NCI-H2081 (cell line): ENCODE data around the gene PIK3CA.
A peak's percentile ranks its signal among the peaks of the same experiment; 100 is the strongest.
"Not testable (repeated sequence)": the region's sequence is repeated elsewhere in the genome, so short reads cannot be mapped to it uniquely, and the experiment has no call there.

Source experiments
- DNase-seq, 2 experiments: peaks; one replicate each; lab custom pipeline; 2025; lab: John Stamatoyannopoulos, UW

The PIK3CA gene

DNA sequence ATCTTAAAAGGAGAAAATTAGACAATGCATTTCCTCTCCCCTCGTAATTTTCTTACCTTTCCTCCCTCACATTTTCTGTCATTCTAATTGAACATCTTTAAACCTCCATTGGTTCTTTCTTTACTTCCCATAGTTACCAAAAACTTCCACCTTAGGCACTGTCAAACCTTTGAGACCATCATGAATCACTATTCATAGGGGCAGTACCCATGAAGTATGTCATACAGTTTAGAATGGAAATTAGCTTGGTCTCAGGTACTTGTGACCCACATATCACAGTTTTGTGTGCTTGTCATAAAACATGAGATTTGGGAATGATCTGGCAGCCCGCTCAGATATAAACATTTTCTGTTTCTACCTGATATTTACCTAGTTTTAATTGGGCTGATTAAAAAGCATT lies 52.6 kb downstream of the PIK3CA start:
- DNase-seq, result no peak

DNA sequence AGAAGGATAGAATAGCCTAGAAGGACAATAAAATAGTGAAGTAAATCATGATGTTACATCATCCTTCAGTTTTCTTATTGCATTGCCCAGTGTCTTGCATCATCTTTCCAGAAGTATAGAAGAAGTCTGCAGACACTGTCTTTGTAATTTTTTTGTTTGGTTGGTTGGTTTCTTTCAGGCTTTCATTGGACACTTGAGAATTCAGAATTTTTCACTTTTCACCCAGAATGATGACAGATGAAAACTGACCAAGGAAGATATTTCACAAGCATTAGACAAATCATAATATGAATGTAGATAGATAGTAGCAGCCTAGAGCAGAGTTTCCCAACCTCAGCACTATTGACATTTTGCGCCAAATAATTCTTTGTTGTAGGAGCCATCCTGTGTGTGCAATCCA lies 67.4 kb downstream of the PIK3CA start:
- not testable (repeated sequence) for DNase-seq

DNA sequence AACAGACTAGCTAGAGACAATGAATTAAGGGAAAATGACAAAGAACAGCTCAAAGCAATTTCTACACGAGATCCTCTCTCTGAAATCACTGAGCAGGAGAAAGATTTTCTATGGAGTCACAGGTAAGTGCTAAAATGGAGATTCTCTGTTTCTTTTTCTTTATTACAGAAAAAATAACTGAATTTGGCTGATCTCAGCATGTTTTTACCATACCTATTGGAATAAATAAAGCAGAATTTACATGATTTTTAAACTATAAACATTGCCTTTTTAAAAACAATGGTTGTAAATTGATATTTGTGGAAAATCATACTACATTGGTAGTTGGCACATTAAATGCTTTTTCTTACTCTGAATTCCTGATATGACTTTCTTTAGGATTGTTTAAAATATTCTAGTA lies 70.1 kb downstream of the PIK3CA start:
- DNase-seq, result not testable (repeated sequence)

DNA sequence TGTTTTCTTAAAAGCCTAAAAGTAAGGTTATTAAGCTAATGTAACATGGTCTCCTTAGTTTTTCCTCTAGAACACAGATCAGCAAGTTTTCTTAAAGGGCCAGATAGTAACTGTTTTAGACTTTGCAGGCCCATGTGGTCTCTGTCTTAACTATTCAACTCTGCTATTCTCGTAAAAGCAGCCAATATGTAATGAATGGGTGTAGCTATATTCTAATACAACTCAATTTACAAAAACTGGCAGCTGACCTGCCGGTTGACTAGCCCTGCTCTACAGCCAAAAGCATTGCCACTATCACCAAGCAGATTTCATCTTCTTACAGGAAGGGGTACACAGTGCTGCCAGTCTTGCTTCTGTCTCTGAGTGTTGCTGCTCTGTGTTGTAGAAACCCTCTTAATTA lies 75.4 kb downstream of the PIK3CA start:
- DNase-seq, result no peak

DNA sequence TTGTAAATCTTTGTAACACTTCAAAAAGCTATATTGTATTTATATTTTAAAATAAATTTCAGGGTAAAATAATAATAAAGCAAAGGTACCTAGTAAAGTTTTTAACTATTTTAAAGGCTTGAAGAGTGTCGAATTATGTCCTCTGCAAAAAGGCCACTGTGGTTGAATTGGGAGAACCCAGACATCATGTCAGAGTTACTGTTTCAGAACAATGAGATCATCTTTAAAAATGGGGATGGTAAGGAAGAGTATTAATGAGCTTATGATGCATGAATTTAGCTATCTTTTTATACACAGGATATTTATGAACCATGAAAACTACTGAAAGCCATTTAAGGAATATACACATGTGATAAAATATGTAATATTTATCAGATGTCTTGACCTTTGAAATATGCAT lies 76.4 kb downstream of the PIK3CA start:
- DNase-seq, result no peak

DNA sequence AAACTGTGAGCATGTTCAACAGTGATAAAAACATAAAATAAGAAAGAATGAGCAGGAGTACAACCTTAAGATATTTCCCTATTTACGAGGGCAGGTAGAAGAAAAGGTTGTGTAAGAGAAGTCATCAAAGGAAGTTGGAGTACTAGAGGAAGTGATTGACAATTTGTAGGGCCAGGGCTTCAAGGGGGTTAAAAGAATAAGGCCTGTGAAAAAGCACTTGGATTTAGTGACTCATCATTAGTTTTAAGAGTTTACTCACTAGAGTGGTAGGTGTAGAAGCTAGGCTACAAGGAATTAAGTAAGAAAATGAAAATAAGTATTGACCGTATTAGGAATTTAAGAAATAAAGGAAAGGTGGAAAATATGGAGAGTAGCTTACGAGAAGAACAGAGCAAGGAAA lies 79.2 kb downstream of the PIK3CA start:
- no peak for DNase-seq

DNA sequence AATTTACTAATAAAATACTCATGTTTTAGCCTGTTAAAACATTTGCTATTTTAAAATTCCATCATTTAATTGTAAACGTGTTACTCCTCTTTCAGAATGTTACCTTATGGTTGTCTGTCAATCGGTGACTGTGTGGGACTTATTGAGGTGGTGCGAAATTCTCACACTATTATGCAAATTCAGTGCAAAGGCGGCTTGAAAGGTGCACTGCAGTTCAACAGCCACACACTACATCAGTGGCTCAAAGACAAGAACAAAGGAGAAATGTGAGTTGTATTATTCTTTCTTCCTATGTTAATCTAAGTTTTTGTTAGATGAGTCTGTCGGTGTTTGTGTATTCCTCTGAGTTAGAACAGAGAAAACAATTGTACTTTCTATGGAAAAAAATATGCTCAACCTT lies 81.0 kb downstream of the PIK3CA start:
- no peak for DNase-seq

DNA sequence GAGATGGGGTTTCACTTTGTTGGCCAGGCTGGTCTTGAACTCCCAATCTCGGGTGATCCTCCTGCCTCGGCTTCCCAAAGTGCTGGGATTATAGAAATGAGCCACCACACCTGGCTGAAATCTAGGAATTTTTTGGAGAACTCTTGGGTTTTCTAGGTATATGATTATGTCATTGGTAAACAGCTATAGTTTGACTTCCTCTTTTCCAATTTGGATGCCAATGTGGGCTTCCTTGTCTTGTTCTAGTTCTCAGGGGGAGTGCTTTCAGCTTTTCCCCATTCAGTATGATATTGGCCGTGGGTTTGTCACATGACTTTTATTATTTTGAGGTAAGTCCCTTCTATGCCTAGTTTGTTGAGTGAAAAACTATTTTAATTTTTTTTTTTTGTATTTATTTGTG lies 84.9 kb downstream of the PIK3CA start:
- DNase-seq, result no peak

DNA sequence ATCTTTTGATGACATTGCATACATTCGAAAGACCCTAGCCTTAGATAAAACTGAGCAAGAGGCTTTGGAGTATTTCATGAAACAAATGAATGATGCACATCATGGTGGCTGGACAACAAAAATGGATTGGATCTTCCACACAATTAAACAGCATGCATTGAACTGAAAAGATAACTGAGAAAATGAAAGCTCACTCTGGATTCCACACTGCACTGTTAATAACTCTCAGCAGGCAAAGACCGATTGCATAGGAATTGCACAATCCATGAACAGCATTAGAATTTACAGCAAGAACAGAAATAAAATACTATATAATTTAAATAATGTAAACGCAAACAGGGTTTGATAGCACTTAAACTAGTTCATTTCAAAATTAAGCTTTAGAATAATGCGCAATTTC lies 86.0 kb downstream of the PIK3CA start:
- DNase-seq, result no peak

DNA sequence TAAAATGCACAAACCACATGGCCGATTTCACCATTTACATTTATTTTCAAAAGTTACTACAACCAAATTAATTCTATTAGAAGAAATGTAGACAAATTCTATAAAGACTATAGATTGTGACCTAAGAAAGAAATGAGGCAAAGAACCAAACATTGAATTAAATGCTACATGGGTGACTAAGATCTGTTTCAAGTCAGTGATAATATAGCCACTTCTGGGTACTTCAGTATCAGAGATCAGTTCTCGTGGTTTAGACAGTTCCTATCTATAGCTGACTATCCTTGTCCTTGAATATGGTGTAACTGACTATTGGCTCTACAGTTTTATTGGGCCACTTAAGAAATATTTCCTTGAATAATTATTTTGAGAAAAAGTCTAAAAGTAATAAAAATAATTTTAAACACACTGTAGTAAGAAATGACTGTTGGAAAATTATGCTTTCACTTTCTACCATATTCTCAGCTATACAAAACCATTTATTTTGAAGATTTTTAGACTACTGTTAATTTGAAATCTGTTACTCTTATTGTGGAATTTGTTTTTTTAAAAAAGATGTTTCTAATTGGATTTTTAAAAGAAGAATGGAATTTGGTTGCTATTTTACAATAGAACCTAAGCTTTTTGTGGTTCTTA lies 88.6 kb downstream of the PIK3CA start:
- DNase-seq, result no peak

DNA sequence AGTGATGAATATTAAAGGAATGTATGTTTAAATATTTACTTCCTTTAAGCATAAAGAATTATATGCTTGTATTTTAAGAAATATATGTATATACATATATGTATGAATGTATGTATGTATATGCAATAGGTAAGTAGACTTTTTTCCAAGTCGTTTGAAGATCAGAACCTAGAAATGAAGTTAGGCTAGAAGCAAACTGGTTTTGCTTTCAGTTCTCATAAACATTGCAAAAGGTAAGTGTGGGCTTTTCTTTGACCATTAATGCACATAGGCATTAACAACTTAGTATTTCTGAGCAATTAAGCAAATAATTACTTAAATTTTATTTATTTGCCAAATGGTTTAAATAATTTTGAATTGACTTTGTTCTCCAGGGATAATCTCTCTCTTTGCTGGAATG lies 92.1 kb downstream of the PIK3CA start:
- not testable (repeated sequence) for DNase-seq

DNA sequence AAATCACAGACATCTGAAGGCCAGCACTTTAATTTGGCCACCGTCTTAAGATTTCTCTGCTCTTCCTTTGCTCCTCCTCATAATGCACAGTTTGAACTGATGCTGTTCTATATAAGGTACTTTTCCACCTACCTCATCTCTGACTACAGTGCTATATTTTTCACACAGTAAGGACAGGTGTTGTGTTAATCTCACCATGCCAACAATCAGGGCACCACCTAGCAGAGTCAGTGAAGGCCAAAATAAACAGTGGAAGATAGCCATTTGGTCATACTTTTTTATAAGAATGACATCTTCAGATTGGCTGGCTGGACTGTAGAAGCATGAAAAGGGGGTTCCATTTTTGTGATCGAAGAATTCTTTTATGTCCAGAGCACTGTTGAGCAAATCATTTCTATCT lies 94.7 kb downstream of the PIK3CA start:
- not testable (repeated sequence) for DNase-seq

DNA sequence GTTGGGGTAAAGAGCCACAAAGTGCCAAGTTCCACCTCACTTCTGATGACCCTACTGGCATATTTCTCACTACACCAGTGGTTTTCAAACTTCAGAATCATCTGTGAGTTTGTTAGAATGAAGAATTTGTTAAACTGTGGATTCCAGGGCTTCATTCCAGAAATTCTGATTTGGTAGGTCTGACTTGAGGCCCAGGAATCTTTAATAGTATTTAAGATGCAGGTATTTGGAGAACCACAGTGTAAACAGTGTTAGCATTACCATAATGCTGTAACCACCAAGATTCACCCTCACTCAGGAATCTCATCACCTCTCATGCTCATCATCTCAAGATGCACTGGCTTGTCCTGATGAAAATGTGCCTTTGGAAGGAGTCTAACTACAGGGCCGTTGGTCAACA lies 96.7 kb downstream of the PIK3CA start:
- DNase-seq, result no peak

DNA sequence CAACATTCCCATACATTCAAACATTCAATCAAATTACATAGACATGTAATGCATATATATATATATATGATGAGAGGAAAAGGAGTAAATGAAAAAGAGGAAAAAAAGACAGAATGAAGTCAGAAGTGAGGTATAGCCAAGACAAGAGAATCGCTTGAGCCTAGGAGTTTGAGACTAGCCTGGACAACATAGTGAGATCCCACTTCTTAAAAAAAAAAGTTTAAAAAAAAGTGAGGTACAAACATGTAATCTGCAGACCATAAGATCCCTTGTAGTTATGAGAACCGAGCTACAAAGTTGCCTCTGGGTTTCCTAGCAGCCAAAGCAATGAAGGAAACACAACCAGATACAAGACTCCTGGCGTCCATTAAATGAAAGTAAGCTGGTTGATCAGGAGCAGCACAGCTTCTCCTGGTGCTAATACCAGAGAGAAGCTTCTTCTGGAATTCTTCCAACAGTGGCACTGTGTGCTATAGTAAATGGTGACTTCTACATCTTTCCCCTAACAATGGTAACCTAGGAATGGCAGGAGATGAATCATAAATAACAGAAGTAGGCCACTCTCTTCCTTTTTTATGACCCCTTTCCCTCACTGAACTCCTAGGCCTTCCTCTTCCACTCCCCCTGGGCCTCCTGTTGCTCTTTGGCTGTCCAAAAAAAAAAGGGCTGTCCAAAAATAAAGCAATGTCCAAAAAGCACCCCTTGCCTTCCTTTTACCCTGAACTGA lies 99.3 kb downstream of the PIK3CA start:
- no peak for DNase-seq

DNA sequence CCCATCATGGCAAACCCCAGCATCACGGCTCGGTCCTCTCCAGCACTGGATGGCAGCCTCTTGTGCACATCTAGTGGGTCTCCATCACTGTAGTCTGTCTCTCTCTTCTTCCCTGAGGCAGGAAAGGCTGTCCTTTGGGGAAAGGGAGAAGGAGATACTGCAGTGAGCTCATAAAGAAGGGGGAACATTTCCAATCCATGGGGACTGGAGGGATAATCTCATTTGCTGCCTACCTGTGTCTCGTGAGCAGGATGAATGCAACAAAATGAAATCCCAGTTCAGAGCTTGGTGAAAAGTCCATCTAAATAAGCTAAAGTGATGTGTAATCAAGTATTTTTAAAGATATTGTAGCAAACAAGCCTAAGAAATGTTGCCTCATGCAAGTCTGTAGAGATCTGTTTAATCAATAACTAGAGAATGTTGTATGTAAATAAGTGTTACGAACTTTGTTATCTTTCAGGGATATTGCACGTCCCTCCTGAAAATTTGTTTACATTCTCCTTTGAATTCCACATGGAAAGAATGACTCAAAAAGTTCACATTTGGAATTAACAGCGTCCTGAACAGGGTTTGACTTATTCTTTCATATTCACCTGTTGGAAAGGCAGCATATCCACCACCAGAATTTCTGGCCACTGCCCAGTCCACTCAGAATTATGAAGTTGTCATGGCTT lies 102.8 kb downstream of the PIK3CA start, which contains the start of gene KCNMB3:
Gene KCNMB3, minus strand, starts transcription at position 312 of the 674 bp plus-strand sequence. Its CDS starts 124 bp downstream, at position 188.
- no peak for DNase-seq

DNA sequence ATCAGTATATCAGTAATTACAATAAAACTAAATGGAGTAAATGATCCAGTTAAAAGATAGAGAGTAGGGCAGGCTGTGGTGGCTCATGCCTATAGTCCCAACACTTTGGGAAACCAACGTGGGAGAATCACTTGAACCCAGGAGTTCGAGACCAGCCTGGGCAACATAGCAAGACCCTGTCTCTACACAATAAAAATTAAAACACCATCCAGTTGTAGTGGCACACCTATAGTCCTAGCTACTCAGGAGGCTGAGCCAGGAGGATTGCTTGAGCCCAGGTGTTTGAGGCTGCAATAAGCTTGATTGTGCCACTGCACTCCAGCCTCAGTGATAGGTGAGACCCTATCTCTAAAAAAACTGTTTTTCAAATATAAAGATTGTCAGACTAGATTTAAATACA lies 108.7 kb downstream of the PIK3CA start:
- no peak for DNase-seq

DNA sequence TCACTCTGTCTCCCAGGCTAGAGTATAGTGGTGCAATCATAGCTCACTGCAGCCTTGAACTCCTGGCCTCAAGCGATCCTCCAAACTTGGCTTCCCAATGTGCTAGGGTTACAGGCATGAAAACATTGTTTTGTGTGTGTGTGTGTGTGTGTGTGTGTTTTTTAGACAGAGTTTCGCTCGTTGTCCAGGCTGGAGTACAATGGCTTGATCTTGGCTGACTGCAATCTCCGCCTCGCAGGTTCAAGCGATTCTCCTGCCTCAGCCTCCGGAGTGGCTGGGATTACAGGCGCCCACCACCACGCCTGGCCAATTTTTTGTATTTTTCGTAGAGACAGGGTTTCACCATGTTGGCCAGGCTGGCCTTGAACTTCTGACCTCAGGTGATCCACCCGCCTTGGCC lies 109.6 kb downstream of the PIK3CA start:
- not testable (repeated sequence) for DNase-seq

DNA sequence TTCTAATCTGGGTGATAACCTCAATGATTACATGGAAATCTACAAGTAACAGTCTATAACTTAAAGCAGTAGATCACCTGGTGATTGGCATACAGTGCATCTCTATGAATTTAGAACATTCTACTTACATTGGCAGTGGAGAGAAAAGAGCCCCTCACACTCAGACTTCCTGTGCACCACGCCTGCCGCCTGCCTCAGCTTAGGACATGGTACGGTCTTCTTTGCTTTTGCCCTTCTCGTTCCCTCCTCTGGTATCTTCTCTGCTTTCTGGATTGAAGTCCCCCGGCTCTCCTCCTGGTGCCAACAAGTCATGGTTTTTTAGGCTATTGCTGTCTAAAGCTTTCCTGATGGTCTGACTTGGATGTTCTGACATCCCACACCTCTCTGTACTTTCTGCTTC lies 110.7 kb downstream of the PIK3CA start:
- no peak for DNase-seq

DNA sequence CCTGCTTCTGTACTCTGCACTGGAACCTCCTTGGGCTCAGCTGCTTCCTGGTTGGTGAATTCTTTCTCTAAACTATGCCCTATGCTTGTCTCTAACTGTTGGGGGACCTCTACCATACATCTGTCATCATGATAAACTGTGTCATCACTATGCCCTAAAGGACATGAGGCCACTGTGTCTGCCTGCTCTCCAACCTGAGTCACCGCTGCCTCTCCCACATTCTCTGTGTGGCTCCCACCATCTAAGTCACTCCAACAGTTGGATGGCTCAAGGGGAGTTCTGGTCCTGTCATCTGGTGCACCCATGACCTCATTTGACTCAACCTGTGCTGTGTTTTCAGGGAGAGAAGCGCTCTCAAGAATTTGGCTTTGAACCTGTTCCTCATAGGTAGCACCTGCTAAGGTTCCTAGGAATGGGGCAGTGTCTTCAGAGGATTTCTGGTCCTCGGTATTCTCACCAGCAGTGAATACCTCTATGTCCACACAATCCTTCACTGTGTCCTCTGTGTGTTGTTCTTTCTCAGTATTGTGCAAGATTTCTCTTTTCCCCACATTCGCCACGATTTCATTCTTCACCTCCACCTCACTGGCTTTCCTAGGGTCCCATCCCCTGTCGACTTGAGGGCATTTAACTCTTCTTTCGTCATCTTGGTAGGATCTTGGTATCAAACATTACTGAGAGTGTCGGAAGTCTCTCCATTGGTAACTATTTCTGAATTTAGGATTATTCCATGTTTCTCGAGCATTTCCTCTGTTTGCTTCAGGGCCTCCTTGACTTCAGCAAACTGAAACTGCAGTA lies 112.0 kb downstream of the PIK3CA start:
- DNase-seq, result not testable (repeated sequence)

DNA sequence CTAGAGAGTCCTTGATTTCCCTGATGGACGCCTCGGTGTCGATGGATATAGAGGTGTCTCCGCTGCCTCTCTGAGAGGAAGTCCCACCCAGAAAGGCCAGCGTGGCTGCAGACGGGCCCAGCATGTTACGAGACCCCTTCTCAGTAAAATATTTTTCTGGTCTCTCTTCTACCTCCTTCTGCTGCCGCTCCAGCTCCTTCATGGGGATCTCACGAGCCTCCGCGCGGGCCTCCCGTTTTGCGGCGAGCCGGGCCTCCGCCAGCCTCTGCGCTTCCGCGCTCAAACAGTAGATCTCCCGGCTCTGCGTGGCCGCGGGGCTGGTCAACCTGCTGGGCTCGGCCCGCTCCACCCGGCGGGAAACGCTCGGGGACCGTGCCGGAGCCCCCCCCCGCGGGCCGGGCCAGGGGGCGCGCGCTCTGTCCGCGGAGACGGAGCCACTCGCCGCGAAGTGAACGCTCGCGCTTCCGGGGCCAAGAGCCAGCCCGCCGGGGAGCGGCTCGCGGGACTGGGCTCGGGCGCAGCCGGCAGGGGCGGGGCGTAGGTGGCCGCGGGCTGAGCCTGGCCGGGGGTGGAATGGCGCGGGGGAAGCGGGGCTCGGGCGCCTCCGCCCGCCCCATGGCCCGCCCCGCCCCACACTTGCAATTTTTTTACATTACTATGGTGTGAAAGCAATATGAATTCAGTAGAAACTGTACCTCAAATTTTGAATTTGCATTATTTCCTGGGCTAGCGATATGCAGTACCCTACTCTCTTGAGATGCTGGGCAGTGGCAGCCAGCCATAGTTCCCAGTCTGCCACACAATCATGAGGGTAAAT lies 113.0 kb downstream of the PIK3CA start:
- peak; percentile 88 to 90 for DNase-seq

DNA sequence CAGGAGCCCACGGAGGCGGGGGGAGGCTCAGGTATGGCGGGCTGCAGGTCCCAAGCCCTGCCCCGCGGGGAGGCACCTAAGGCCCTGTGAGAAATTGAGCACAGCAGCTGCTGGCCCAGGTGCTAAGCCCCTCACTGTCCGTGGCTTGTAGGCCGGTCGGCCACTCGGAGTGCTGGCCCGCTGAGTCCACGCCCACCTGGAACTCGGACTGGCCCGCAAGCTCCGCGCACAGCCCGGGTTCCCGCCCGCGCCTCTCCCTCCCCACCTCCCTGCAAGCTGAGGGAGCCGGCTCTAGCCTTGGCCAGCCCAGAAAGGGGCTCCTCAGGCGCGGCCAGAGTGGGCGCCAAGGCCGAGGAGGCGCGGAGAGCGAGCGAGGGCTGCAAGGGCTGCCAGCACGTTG lies 115.0 kb downstream of the PIK3CA start:
- no peak for DNase-seq

DNA sequence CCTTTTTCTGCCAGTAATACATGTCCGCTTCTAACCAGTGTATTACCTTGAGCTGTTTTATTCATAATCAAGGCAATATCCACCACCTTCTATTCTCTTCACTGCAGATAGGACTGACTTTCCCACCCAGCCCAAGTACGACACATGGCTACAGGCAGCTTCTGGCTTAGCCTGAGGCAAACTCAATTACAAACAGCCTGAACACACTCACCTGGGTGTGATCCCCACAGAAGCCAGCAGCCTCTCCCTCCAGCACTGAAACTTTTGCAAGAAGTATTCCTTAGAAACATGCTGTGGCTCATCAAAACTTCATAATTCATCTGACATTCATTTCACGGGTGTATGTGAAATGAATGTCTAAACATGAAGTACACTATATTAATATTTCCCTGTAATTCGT lies 116.3 kb downstream of the PIK3CA start:
- no peak for DNase-seq
